Activated naive CD8-positive, alpha-beta T cell treated with anti-CD3 and anti-CD28 coated beads, Interleukin-2, amount 10 ng/mL, durations not matched to agents 7 days and 5 days (primary cell): ENCODE results near the gene PRKCD. TPM values are rescaled to one million over a fixed set of nuclear protein-coding genes. Genes with fewer than 3 reads are reported as not detected.

Source experiments
- ATAC-seq: fragments of 150-1000 bp; cut with Tn5 transposase; one replicate; pipeline ENCODE4 v1.10.0; 2021; ENCODE audit warnings: low read depth, moderate library complexity
- POLR2A ChIA-PET: fragments of 350-600 bp; sonication (Branson Sonifier 250); formaldehyde crosslinking; loops from one replicate; lab custom pipeline; 2021; ENCODE audit warnings: antibody characterized with exemption; lab: Charles Lee
- DNase-seq: peaks from one replicate; pipeline ENCODE4 v3.0.0; 2021
- H3K27ac Mint-ChIP-seq: one replicate; pipeline ENCODE4 v1.8.0; 2022; ENCODE audit warnings: mild to moderate bottlenecking, mixed read lengths
- H3K27me3 Mint-ChIP-seq: one replicate; pipeline ENCODE4 v1.8.0; 2022; ENCODE audit warnings: mild to moderate bottlenecking, moderate library complexity, mixed read lengths
- H3K36me3 Mint-ChIP-seq: one replicate; pipeline ENCODE4 v1.8.0; 2021; ENCODE audit warnings: mild to moderate bottlenecking, mixed read lengths
- H3K4me1 Mint-ChIP-seq: one replicate; pipeline ENCODE4 v1.8.0; 2021; ENCODE audit warnings: mixed read lengths
- H3K4me3 Mint-ChIP-seq: one replicate; pipeline ENCODE4 v1.8.0; 2022; ENCODE audit warnings: mild to moderate bottlenecking, moderate library complexity, mixed read lengths
- H3K9me3 Mint-ChIP-seq: one replicate; pipeline ENCODE4 v1.8.0; 2021; ENCODE audit warnings: mixed read lengths
- total RNA-seq, 2 experiments: library from RNA; stranded (reverse); gene quantifications; one replicate each; pipeline ENCODE4 v1.2.3, GENCODE V29; 2021

Gene PRKCD
- total RNA-seq, 2 experiments from 2014 or later = 20.5 TPM

- ATAC-seq (no peak), DNase-seq (no peak)
- Mint-ChIP-seq H3K4me3 (no peak overlapping the region), H3K9me3 (no peaks in the 10 kb centered on the region), H3K36me3 (peaks cover 3% of the 10 kb centered on the region), H3K27ac (no peak overlapping the region), H3K4me1 (peaks cover 37% of the 10 kb centered on the region), H3K27me3 (peaks cover 2% of the 10 kb centered on the region)
- POLR2A ChIA-PET = no interaction called here
Observed at GRCh38 chr3:53173107-53173506, 12.1 kb downstream of the PRKCD start.

GRCh38 chr3:53174346-53175250 lies 13.6 kb downstream of the PRKCD start:
- peaks cover 25% of the 10 kb centered on the region for H3K4me1 Mint-ChIP-seq
- no peak overlapping the region for H3K4me3 Mint-ChIP-seq
- ATAC-seq (no peak), DNase-seq (no peak)
- H3K9me3 Mint-ChIP-seq = no peaks in the 10 kb centered on the region
- peaks cover 3% of the 10 kb centered on the region for H3K36me3 Mint-ChIP-seq
- H3K27me3 Mint-ChIP-seq = no peaks in the 10 kb centered on the region
- POLR2A ChIA-PET = no interaction called here
- H3K27ac Mint-ChIP-seq = no peak overlapping the region

- Mint-ChIP-seq H3K4me3 (no peak overlapping the region), H3K36me3 (peaks cover 3% of the 10 kb centered on the region), H3K4me1 (peaks cover 13% of the 10 kb centered on the region), H3K9me3 (no peaks in the 10 kb centered on the region), H3K27ac (no peak overlapping the region), H3K27me3 (no peaks in the 10 kb centered on the region)
- ATAC-seq (no peak), DNase-seq (no peak)
- POLR2A ChIA-PET = no interaction called here
Observed at GRCh38 chr3:53175613-53176540, 14.9 kb downstream of the PRKCD start.

- peaks cover 1% of the 10 kb centered on the region for H3K4me1 Mint-ChIP-seq
- no peak overlapping the region for H3K27ac Mint-ChIP-seq
- no peak for ATAC-seq
- H3K4me3 Mint-ChIP-seq = no peak overlapping the region
- POLR2A ChIA-PET = no interaction called here
- no peaks in the 10 kb centered on the region for H3K9me3 Mint-ChIP-seq
- H3K36me3 Mint-ChIP-seq = peaks cover 3% of the 10 kb centered on the region
- DNase-seq = no peak
- H3K27me3 Mint-ChIP-seq = no peaks in the 10 kb centered on the region
Observed at GRCh38 chr3:53178246-53178645, 17.2 kb downstream of the PRKCD start.

- Mint-ChIP-seq H3K4me1 (peaks cover 1% of the 10 kb centered on the region), H3K9me3 (no peaks in the 10 kb centered on the region), H3K36me3 (no peaks in the 10 kb centered on the region), H3K27ac (no peak overlapping the region), H3K4me3 (no peak overlapping the region), H3K27me3 (no peaks in the 10 kb centered on the region)
- no peak for DNase-seq
- POLR2A ChIA-PET = interaction anchor here (0.6 kb wide), 1 partner anchor 321 kb away, joined by 3 read pairs; no protein-coding TSS in a partner anchor
- no peak for ATAC-seq
Observed at GRCh38 chr3:53179580-53179979, 18.6 kb downstream of the PRKCD start.

GRCh38 chr3:53180305-53181023 lies 19.5 kb downstream of the PRKCD start:
- ATAC-seq (no peak), DNase-seq (no peak)
- H3K36me3 Mint-ChIP-seq = peaks cover 2% of the 10 kb centered on the region
- no peak overlapping the region for H3K27ac Mint-ChIP-seq
- no peak overlapping the region for H3K4me3 Mint-ChIP-seq
- no peaks in the 10 kb centered on the region for H3K4me1 Mint-ChIP-seq
- H3K27me3 Mint-ChIP-seq = no peaks in the 10 kb centered on the region
- H3K9me3 Mint-ChIP-seq = no peaks in the 10 kb centered on the region
- POLR2A ChIA-PET = interaction anchor here (0.6 kb wide), 1 partner anchor 320 kb away, joined by 3 read pairs; no protein-coding TSS in a partner anchor

- Mint-ChIP-seq H3K27ac (no peak overlapping the region), H3K27me3 (no peaks in the 10 kb centered on the region), H3K4me3 (no peak overlapping the region), H3K9me3 (no peaks in the 10 kb centered on the region), H3K4me1 (no peaks in the 10 kb centered on the region), H3K36me3 (peaks cover 2% of the 10 kb centered on the region)
- DNase-seq = no peak
- POLR2A ChIA-PET = no interaction called here
- ATAC-seq = no peak
Observed at GRCh38 chr3:53181024-53181371, 20.0 kb downstream of the PRKCD start.

GRCh38 chr3:53181528-53181927 lies 20.5 kb downstream of the PRKCD start:
- Mint-ChIP-seq H3K36me3 (peaks cover 2% of the 10 kb centered on the region), H3K4me3 (no peak overlapping the region), H3K27ac (no peak overlapping the region), H3K9me3 (no peaks in the 10 kb centered on the region), H3K4me1 (no peaks in the 10 kb centered on the region), H3K27me3 (no peaks in the 10 kb centered on the region)
- POLR2A ChIA-PET = no interaction called here
- no peak for ATAC-seq
- no peak for DNase-seq

GRCh38 chr3:53182764-53183355 lies 21.9 kb downstream of the PRKCD start:
- POLR2A ChIA-PET = no interaction called here
- Mint-ChIP-seq H3K27me3 (no peaks in the 10 kb centered on the region), H3K4me3 (no peak overlapping the region), H3K9me3 (no peaks in the 10 kb centered on the region), H3K4me1 (no peaks in the 10 kb centered on the region), H3K27ac (no peak overlapping the region), H3K36me3 (peaks cover 2% of the 10 kb centered on the region)
- ATAC-seq (no peak), DNase-seq (no peak)

GRCh38 chr3:53183514-53183913 lies 22.5 kb downstream of the PRKCD start:
- Mint-ChIP-seq H3K9me3 (no peaks in the 10 kb centered on the region), H3K4me3 (no peak overlapping the region), H3K36me3 (peaks cover 2% of the 10 kb centered on the region), H3K27ac (no peak overlapping the region), H3K27me3 (no peaks in the 10 kb centered on the region), H3K4me1 (no peaks in the 10 kb centered on the region)
- ATAC-seq (no peak), DNase-seq (no peak)
- POLR2A ChIA-PET = no interaction called here

GRCh38 chr3:53184701-53185100 lies 23.7 kb downstream of the PRKCD start:
- DNase-seq (no peak), ATAC-seq (no peak)
- peaks cover 2% of the 10 kb centered on the region for H3K36me3 Mint-ChIP-seq
- H3K4me3 Mint-ChIP-seq = no peak overlapping the region
- no peak overlapping the region for H3K27ac Mint-ChIP-seq
- H3K9me3 Mint-ChIP-seq = no peaks in the 10 kb centered on the region
- H3K27me3 Mint-ChIP-seq = no peaks in the 10 kb centered on the region
- POLR2A ChIA-PET = no interaction called here
- no peaks in the 10 kb centered on the region for H3K4me1 Mint-ChIP-seq

- H3K4me3 Mint-ChIP-seq = no peak overlapping the region
- H3K9me3 Mint-ChIP-seq = no peaks in the 10 kb centered on the region
- DNase-seq (no peak), ATAC-seq (no peak)
- peaks cover 7% of the 10 kb centered on the region for H3K36me3 Mint-ChIP-seq
- no peak overlapping the region for H3K27ac Mint-ChIP-seq
- no peaks in the 10 kb centered on the region for H3K27me3 Mint-ChIP-seq
- POLR2A ChIA-PET = no interaction called here
- peaks cover 8% of the 10 kb centered on the region for H3K4me1 Mint-ChIP-seq
Observed at GRCh38 chr3:53185761-53186465, 24.9 kb downstream of the PRKCD start.
